Superior temporal gyrus (tissue), 1 donor: ENCODE measurements around the gene ADD2.

ENCODE experiments used
- DNase-seq: peaks from one replicate; pipeline ENCODE4 v3.0.0-alpha.2; 2016; ENCODE audit errors: extremely low spot score

Gene ADD2

GRCh38 chr2:70723286-70723885 lies 44.6 kb downstream of the ADD2 start:
- DNase-seq = no peak

- DNase-seq = no peak
Observed at GRCh38 chr2:70720124-70720523, 47.9 kb downstream of the ADD2 start.

DNA sequence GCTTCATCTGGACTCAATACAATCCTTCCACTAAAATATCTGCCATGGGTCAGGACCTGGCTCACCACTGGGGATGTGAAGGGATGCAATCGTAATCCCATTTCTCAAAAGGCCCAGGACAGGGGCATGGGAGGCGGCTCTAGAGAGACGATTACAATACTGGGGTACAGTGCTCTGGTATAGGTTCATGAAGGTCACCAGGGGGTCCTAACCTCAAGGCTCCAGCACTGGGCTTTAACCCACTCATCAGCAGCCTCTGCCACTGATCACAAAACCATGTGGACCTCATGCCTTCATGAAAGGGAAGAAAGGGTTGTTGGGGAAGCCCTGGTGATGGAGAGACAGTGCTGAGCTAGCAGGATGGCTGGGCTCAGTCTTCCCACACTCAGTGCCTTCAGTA lies 48.8 kb downstream of the ADD2 start:
- DNase-seq = no peak

DNA sequence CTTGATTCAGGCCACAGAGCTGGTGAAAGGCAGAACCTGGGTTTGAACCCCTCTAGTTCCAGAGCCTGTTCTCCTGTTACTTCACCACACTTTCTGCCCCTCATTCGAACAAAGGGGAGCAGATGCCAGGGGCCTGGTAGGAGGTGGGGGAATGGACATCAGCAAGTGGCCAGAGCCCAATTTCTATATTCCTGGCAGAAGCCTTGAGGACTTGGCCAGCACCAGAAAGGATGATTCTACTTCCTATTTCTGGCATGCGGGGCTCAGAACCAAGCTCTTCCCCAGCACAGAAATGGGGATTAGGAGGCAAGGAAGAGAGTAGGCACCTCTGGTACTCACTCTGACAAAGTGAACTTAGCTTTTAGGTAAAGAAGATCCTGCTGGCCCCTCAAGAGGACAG lies 49.3 kb downstream of the ADD2 start:
- no peak for DNase-seq

DNA sequence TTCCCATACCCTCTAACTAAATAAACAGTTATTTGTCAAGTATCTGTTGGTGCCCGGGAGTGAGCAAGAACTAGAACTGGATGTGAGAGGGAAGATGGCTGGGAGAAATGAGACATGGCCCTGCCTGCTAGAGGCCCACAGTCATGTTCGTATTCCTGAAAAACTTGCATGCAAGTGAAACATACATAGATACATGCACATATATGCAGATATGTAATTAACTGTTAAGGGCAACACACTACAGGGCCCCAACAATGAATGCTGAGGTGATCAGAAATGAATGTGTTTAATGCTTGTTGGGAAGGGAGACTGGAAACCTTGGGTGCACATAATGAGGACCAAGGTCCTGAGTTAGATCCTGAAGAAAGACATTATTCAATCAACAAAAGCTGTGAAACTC lies 49.8 kb downstream of the ADD2 start:
- no peak for DNase-seq

- DNase-seq = no peak
Observed at GRCh38 chr2:70717431-70718038, 50.5 kb downstream of the ADD2 start.

DNA sequence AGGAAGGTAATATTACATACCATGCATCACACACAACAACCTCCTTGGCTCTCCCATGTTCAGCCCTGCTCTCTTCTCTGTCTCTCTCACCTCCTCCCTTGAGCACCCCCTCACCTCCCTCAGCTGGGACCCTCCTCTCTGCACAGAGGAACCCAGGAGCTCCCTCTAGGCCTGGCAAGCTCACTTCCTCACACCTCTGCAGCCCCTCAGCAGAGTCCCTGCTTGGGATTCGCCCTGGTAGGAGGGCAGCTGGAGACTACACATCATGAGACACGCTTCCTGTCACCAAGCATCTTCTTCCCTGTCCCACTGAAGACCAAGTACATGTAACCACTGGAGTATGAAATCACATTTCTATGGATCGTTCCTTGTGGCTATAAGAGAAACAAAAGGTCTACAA lies 51.0 kb downstream of the ADD2 start:
- DNase-seq = no peak

DNA sequence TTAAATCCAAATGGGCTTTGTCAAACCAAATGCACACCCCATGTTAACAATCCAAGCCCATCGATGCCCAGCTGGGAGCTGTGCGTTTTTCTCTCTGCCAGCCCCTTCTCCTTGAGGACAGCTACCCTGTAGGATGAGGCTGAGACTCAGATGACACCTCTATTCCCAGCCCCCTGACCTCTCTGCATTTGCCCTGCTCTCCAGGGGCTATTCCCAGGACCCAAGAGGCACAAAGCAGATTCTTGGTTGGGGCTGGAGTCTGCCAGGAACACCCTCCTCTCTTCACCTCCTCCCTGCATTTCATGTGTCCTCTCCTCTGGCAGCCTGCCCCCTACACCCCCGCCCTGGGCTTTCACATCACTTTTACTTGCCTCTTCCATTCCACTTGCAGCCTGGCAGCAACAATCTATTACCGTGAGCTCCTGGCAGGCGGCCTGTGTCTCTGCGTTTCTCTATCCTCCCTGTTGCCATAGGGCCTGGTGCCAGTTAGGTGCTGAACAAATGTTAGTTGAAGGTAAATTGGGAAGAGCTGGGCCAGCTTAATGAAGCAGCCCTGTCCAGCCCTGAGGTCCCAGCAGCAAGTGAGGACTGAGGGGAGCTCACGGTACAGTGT lies 51.8 kb downstream of the ADD2 start:
- DNase-seq = no peak

- DNase-seq = no peak
Observed at GRCh38 chr2:70715071-70715985, 52.7 kb downstream of the ADD2 start.

DNA sequence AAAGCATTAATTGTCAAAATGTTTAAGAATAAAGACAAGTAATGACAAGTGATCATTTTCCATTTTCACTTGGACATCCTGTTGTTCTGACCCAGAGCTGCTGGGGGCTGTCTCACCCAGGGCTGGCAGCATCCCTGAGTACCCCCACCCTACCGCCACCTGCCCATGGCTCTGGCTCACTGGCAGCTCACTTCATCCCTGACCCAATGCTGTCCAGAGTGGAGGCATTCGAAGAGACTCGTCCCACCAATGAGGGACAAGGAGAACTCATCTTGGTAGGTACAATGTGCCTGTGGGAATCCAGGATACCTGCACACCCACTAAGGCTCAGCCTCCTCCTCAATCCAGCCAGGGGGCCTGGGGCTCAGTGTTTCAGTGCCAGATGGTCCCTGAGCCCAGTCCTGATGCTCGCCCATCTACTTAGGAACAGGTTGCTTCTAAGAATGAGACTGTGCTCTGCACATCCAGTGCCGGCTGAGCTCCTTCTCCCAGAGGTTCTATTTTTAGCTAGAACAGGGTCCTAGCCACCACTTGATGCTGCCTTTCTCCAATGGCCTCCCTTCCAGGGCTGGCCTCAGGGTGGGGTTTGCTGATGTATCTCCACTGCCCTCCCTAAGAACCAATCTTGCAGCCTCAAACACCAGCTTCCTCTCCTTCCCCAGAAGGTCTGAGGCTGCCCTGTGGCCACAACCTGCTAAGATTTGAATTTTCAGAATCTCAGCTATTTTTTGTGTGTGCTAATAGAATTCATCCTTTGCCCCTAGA lies 53.7 kb downstream of the ADD2 start:
- DNase-seq = no peak

DNA sequence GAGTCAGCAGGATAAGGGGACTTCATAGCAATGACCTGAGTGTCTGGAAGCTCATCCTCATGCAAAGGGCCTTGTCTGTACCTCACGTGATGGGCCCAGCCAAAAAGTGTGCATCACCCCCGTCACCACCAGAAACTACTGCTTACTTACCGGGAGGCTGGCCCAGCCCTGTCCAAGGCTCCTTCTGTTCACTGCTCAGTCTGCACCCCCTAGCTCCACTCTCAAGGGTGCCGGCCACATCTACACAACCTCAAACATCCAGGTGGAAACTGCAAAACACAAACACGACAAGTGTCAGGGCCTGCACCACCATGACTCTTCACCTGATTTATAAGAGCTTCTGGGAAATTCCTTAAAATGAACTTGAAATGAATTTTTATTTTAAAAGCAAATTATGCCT lies 55.1 kb downstream of the ADD2 start:
- DNase-seq = no peak

DNA sequence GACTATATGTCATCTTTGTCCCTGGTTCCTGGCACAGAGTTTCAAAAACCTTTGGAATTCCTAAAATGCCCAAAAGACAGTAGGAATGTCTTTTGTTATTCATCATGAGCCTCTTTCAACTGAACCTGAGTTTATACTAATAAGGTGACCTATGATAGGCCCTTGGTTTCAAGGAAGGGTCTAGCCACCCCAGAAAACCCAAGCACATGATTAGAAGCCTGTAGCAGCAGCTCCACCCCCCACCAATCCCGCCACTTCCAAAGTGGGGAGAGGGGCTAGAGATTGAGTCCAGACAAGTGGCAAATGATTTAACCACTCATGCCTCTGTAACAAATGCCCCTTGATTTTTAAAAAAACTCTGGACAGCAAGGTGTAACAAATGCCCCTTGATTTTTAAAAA lies 56.8 kb downstream of the ADD2 start:
- no peak for DNase-seq

DNA sequence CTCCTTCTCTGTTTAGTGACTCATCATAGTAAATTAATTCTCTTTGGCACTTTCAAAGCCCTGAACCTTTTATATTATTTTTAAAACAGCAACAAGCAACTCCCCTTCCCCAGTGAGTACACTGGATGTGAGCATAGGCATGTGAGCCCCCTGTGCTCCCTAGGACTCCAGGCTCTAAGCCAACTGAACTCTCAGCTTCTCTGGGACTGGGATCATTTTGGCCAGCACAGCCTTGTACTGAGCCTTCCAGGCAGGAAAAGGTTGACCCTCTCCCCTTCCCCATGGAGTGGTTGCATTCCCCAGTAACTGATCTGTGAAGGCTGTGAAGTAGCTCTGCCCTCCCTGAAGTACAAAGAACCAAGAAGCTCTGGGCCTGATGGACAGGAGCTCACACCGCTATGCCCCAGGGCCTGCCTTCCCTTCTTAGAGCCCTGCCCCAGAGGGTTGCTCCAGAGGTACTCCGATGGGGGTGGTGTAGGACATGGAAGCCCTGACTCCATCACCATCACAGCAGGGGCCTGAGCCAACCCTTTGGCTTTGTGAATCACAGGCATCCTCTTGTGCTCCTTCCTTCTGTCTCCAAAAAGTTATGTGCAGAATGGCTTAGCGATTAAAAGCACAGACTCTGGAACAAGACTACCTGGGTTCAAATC lies 57.8 kb downstream of the ADD2 start:
- no peak for DNase-seq

DNA sequence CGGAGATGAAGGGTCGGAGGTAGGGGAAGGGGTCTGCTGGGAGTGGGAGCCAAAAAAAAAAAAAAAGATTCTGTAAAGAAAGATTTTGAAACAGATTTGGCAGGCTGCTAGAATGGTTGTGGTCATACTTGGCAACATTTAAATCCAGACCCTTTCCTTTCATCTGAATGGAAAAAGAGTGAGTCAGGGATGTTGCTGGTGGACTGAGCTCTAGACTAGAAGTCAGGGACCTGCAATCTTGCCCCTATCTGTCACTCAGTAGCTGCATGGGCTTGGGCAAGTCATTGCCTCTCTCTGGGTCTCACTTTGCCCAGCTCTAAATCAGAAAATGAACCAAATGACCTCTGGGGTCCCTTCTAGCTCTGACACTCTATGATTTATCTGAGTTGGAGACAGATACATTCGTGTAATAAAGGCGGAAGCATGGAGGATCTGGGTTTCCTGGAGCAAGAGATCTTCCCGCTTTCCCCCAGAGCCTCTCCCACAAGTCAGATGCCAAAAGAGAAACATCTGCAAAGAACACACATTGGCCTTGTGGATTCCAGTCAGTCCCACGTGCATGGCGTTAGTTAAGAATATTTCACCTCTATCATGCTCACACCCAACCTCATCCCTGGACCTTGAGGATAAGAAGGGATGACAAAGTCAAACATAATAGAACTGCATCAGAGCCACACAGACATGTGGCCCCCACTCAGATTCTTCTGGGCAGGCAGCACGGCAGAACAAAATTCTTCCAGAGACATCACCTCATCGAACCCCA lies 58.5 kb downstream of the ADD2 start:
- DNase-seq = no peak

DNA sequence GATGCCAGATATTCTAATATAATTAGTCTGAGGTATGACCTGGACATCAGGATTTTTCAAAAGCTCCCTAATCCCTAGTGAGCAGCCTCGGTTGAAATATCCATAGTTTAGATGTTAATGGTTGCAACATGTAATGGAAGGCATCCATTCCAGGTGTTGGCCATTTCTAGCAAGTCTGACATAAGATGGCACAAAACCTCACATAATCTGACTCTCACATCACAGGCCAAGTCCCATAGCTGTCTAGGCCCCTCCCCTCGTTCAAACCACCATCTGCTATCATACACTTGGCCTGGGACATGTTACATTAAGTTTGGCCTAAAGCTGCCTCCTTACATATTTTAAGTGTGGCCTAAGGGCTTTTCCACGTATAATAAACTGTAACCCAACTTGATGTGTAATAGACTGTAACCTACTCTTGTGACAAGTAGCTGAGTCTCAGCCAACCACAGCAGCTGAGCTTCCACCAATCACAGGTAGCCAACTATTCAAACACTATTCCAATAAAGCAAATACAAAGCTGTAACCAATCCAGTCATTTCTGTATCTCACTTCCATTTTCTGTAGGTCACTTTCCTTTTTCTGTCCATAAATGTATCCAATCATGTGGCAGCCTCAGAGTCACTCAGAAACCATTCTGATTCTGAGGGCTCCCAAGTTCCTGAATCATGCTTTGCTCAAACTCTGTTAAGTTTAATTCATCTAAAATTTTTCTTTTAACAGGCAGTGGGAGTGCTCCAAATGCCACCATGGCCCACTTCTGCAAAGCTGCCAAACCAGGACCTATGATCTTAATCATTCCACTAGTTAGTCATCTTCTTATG lies 59.4 kb downstream of the ADD2 start:
- DNase-seq = no peak

DNA sequence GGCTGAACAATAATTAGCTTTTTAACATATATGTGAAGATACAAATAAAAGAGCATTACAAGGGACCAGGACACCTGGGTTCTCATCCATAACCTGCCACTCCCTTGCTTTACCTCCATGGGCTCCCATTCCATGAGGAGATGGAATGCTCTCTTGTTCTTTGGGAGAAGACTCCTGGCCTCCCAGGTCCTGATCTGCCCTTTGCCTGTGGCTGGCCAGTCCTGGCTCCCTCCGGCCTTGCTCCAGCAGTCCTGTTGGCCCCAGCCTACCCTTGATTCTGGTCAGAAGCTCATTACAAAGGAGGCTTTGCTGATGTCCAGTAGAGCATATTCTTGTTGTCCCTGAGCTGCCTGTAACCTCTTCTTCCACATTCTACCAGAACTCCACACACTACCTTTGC lies 60.3 kb downstream of the ADD2 start:
- DNase-seq = no peak

GRCh38 chr2:70706026-70706795 lies 61.8 kb downstream of the ADD2 start:
- DNase-seq = no peak

DNA sequence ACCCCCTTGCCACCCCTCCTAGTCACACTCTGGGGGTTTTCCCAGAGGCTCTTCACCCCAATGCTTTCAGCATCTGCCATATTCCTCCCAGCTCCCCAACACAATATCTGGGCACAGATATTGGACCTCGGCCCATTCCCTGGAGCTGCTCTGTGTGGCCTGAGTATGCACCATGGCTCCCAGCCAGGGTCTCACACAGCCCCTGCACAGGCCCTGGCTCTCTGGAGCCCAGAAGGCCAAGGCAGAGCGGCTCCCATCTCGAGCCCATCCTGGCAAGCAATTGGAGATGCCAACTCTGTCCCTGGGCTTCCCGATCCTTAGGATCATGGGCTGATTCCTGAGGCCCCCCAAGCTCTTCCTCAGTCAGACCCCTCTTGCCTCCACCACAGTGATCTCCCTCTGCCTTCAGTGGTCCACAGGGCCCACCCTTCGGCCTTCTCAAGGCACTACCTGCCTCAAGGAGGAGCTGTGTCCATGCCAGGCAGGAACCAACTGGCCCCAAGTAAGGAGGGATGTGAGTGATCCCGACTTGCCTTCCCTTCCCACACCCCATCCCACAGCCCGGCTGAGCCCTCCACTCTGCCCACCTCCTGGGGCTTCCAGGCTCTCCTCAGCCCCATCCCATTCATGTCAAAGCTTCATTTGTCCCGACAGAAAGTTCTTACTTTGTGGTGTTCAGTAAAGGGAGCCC lies 62.7 kb downstream of the ADD2 start:
- no peak for DNase-seq
